KOPT-K1 (cell line): Measurements from ENCODE around the gene ZNHIT6.
A peak's percentile ranks its signal among the peaks of the same experiment; 100 is the strongest.
"Not testable (repeated sequence)": the region's sequence is repeated elsewhere in the genome, so short reads cannot be mapped to it uniquely, and the experiment has no call there.

Source experiments
- H3K27ac ChIP-seq: fragments of 200-600 bp; sonication (generic); 2 replicates; pipeline ENCODE4 v1.5.1; 2016; ENCODE audit warnings: antibody characterized with exemption, mild to moderate bottlenecking, low read depth, low read length; ENCODE audit not compliant: poor library complexity, severe bottlenecking
- H3K36me3 ChIP-seq: fragments of 200-600 bp; sonication (generic); 2 replicates; pipeline ENCODE4 v1.5.1; 2017; ENCODE audit warnings: antibody characterized with exemption, mild to moderate bottlenecking, low read length, moderate library complexity; ENCODE audit not compliant: insufficient read depth
- H3K9me3 ChIP-seq: fragments of 200-600 bp; sonication (generic); 2 replicates; pipeline ENCODE4 v1.5.1; 2017; ENCODE audit warnings: antibody characterized with exemption, low read length, mild to moderate bottlenecking; ENCODE audit not compliant: insufficient read depth, poor library complexity, severe bottlenecking

ZNHIT6 gene, protein sequence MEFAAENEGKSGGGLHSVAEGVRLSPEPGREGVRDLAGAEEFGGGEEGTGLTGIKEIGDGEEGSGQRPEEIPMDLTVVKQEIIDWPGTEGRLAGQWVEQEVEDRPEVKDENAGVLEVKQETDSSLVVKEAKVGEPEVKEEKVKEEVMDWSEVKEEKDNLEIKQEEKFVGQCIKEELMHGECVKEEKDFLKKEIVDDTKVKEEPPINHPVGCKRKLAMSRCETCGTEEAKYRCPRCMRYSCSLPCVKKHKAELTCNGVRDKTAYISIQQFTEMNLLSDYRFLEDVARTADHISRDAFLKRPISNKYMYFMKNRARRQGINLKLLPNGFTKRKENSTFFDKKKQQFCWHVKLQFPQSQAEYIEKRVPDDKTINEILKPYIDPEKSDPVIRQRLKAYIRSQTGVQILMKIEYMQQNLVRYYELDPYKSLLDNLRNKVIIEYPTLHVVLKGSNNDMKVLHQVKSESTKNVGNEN

DNA sequence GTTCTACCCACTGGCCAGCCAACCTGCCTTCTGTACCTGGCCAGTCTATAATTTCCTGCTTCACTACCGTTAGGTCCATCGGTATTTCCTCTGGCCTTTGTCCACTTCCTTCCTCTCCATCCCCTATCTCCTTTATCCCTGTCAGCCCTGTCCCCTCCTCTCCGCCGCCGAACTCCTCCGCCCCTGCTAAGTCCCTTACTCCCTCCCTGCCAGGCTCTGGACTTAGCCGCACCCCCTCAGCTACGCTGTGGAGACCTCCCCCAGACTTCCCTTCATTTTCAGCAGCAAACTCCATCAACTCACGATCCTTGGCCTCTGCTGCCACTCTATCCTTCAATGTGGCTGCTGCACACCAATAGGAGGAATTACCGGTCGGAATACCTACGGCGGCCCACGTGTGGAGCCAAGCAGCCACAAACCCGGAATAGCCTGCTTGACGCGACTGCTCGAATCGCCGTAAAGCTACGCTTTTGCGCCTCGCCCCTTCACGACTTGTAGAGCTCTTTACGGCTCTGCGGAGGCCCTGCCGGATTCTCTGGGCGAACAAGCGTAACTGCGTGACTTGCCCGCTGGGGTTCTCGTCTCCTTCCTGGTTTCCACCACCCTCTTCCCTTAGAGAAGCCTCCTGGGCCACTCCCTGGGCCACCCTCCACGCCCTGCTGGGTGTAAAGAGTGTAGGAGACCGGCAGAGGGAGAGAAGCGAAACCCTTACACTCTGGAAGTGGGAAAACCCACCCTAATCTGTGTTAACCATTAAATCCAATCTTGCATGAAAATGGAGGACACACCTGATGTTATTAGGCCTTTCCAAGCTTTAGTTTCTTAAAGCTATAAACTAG lies at the start of gene ZNHIT6:
TSS of gene ZNHIT6 (minus strand) at position 444 of the 839 bp plus-strand sequence. CDS start at position 295, 149 bp downstream.
- Histone ChIP-seq H3K27ac (peak within 1 kb of the TSS; percentile 68), H3K36me3 (peaks cover 26% of the 10 kb centered on the region), H3K9me3 (no peaks in the 10 kb centered on the region)

DNA sequence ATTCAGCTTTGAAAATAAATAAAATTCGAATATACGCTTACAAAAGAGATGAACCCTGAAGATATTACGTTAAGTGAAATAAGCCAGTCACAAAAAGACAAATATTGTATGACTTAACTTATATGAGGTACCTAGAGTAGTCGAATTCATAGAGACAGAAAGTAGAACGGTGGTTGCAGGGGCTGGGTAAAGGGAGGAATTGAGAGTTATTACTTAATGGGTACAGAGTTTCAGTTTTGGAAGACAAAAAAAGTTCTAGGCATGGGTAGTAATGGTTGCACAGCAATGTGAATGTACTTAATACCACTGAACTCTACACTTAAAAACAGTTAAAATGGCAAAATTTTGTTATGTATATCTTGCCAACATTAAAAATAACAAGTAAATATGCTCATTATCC lies 48.6 kb upstream of the ZNHIT6 start:
- no peak overlapping the region for H3K27ac ChIP-seq
- no peaks in the 10 kb centered on the region for H3K9me3 ChIP-seq
- no peaks in the 10 kb centered on the region for H3K36me3 ChIP-seq

DNA sequence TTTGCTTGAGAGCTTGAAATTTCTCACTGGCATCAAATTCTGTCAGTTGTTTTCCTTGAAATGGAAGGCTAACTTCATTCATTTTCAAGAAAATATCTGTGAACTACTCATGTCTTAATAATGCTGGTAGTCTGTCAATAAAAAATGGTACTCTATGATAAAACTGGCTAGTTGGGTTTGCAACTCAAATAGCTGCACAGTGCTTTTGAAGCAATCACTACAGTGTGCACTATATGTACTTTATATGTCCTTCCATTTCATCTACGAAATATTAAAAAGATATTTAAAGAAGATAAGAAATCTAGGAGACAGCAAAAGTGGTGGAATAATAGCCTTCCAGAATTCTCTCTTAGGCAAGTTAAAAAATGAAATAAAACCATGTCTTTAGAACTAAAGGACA lies 39.9 kb upstream of the ZNHIT6 start:
- H3K27ac ChIP-seq = no peak overlapping the region
- peaks cover 4% of the 10 kb centered on the region for H3K9me3 ChIP-seq

DNA sequence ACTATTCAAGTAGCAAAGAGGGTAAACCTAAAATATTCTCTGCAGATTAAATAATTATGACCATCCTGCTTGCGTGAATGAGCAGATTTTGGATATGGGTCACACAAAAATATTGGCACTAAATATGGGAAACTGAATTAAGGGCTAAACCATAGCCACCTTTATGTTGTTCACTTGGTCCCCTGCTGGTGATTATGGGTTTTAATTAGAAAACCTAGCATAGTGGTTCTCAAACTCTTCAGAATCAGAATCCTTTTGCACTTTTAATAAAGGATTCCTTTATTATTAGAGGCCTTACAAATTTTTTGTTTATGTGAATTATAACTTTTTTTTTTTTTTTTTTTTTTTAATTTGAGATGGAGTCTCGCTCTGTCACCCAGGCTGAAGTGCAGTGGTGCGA lies 38.5 kb upstream of the ZNHIT6 start:
- Histone ChIP-seq H3K36me3 (no peaks in the 10 kb centered on the region), H3K9me3 (peaks cover 4% of the 10 kb centered on the region), H3K27ac (no peak overlapping the region)

More for the DNA sequence above, 39.9 kb upstream of the ZNHIT6 start:
- no peaks in the 10 kb centered on the region for H3K36me3 ChIP-seq

DNA sequence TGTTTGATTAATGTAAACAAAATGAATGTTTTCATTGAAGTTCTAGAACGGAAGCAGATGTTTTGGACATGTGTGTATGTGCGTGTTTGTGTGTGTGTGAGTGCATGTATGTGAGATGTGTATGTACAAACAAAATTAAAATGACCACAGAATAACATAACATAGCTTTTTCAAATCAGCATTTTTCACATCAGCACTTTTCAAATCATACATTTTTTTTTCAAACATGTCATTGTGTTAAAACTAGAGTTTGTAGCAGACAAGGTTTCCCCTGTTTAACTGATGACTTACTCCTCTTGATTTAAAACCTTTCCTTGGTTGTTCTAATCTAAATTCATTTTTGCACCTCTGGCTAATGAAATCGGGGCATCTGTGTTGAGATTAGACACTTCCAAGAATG lies 35.6 kb upstream of the ZNHIT6 start:
- Histone ChIP-seq H3K9me3 (peaks cover 4% of the 10 kb centered on the region), H3K36me3 (no peaks in the 10 kb centered on the region), H3K27ac (no peak overlapping the region)

DNA sequence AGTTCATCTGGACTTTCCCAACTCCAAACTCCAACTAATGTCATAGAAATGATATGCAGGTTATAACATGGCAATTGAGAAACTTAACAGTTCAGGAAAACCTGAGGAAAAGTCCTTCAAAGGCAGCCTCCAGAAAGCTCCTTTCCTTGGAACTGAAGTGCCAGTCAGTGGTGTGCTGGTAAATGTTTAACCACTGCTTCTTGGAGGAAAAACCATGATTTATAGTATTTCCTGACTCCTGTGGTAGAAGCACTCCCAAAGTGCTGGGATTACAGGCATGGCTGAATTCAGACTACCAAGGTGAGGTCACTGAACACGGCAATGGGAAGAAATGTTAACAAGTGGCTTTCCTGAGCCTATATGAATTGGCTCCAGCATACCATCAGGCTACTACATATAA lies 26.7 kb upstream of the ZNHIT6 start:
- no peaks in the 10 kb centered on the region for H3K36me3 ChIP-seq
- no peak overlapping the region for H3K27ac ChIP-seq
- H3K9me3 ChIP-seq = no peaks in the 10 kb centered on the region

DNA sequence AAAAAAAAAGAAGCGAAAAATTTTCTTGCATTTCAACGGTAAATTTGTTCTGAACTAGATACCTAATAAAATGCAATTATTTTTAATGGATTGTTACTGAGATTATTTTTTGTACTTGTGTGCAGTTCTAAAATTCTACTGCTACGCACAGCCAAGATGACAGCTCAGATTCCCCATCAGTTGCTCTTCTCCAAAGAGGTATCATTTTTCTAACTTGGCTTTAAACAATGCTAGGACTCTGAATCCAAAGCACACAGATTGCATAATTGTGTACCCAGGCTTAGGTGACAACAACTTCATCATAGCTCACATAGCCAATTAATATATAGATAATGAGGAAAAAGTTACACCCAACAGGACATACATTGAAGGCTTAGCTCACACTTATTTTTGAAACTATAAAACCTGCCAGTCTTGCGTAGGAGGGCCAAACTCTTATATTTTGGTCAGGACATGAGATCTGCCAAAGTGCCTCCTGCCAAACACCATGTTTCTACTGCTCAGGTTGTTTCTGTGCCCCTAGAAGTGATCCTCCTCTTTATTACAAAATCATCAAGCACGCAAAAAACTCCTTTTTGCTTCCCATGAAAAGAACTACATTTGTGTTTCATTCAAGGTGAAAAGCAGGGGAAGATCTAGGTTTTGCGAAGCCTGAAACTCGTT lies 10.6 kb upstream of the ZNHIT6 start:
- H3K36me3 ChIP-seq = no peaks in the 10 kb centered on the region
- peaks cover 18% of the 10 kb centered on the region for H3K9me3 ChIP-seq
- H3K27ac ChIP-seq = no peak overlapping the region

DNA sequence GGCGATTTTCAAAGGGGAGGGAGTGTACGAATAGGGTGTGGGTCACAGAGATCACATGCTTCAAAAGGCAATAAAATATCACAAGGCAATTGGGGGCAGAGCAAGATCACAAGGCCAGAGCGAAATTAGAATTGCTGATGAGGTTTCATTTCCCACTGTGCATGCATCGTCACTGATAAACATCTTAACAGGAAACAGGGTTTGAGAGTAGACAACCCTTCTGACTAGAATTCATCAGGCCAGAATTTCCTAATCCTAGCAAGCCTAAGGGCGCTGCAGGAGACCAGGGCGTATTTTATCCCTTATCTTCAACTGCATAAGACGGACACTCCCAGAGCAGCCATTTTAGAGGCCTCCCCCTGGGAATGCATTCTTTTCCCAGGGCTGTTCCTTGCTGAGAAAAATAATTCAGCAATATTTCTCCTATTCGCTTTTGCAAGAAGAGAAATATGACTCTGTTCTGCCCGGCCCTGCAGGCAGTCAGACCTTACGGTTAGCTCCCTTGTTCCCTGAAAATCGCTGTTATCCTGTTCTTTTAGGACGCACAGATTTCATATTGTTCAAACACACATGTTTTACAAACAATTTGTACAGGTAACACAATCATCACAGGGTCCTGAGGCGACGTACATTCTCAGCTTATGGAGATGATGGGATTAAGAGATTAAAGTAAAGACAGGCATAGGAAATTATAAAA lies 6.3 kb upstream of the ZNHIT6 start:
- H3K27ac ChIP-seq, H3K36me3 ChIP-seq: not testable (repeated sequence)
- peaks cover 15% of the 10 kb centered on the region for H3K9me3 ChIP-seq

DNA sequence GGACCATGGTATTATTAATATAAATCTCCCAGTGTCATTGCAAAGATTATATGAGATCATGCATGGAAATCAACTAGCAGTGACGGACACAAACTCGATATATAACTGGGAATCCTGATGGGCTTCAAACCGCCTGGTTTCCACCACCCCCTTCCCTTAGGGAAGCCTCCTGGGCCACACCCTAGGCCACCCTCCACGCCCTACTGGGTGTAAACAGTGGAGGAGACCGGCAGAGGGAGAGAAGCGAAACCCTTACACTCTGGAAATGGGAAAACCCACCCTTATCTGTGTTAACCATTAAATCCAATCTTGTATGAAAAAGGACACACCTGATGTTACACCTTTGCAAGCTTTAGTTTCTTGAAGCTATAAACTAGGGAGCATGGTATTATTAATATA lies 595 bp upstream of the ZNHIT6 start:
- peak overlapping the region; percentile 68 for H3K27ac ChIP-seq
- peaks cover 20% of the 10 kb centered on the region for H3K36me3 ChIP-seq
- peaks cover 6% of the 10 kb centered on the region for H3K9me3 ChIP-seq

DNA sequence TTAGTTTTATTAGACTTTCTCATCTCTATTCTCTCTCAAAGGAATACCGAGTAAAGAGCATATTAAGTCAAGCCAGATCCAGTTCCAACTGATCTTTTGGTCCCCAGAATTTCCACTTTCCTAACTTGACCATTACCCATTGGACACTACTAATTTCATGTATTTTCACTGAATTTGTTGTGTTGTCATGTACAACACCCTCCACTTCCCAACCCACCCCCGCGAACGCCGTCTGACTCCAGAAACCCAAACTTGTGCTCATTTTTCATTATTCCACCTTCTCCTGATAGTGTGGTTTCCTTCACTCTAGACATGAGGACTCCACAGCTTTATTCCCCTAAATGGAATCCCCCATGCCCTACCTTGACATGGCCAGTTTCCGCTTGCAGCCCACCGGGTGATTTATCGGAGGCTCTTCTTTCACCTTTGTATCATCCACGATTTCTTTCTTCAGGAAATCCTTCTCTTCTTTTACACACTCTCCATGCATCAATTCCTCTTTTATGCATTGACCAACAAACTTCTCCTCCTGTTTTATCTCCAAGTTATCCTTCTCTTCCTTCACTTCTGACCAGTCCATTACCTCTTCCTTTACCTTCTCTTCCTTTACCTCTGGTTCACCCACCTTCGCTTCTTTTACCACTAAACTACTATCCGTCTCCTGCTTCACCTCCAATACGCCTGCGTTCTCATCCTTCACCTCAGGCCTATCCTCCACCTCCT lies 805 bp downstream of the ZNHIT6 start:
- Histone ChIP-seq H3K27ac (peak overlapping the region; percentile 68), H3K36me3 (peaks cover 33% of the 10 kb centered on the region), H3K9me3 (no peaks in the 10 kb centered on the region)

DNA sequence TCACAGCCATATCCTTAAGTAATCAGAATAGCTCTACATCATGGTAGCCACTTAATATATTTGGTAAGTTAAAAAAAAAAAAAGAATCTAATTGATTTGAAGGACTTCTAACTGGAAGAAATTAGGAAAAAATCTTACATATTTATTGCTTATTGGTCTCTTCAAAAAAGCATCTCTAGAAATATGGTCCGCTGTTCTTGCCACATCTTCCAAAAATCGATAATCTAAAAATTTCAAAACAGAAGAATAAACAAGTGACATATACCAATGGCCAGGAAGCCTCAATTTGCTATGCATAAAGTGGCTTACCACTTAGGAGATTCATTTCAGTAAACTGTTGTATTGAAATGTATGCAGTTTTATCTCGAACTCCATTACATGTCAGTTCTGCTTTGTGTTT lies 2.3 kb downstream of the ZNHIT6 start:
- peaks cover 48% of the 10 kb centered on the region for H3K36me3 ChIP-seq
- H3K27ac ChIP-seq = no peak overlapping the region

DNA sequence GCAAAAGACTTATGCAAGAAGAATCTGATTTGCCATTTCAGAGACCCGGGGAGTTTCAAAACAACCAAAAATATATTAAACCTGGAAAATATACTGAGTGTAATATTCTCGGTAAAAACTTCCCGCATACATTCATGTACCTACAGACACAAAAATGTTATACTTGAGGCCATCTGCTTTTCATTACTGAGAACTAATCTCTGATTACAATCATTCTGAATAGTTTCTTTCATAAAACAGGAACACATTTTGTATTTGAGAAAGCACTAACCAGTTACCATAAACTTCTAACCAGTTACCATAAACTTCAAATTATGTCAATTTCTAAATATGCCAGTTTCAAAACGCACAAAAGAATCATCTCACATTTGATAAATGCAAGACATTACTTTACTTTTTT lies 7.8 kb downstream of the ZNHIT6 start:
- H3K9me3 ChIP-seq = no peaks in the 10 kb centered on the region
- H3K27ac ChIP-seq = no peak overlapping the region
- peaks cover 83% of the 10 kb centered on the region for H3K36me3 ChIP-seq

More for the DNA sequence above, 2.3 kb downstream of the ZNHIT6 start:
- H3K9me3 ChIP-seq = no peaks in the 10 kb centered on the region

DNA sequence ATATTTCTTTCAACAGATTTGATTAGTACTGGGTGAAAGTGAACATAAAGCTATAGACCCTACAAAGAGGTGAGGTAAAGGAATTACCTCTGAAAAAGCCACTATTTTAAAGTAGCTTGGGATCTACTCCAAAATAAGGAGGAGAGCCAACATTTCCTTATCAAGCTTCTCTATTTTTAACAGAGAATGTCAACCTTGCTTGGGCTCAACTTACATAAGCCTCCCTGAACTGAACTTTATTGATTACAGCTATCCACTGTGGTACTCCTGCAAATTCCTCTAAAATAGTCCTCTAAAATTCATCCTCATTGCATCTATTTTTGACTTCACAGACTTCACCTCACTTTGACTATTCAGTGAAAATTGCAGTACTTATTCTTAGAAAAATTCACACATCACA lies 10.3 kb downstream of the ZNHIT6 start:
- Histone ChIP-seq H3K36me3 (peaks cover 78% of the 10 kb centered on the region), H3K9me3 (no peaks in the 10 kb centered on the region), H3K27ac (no peak overlapping the region)

DNA sequence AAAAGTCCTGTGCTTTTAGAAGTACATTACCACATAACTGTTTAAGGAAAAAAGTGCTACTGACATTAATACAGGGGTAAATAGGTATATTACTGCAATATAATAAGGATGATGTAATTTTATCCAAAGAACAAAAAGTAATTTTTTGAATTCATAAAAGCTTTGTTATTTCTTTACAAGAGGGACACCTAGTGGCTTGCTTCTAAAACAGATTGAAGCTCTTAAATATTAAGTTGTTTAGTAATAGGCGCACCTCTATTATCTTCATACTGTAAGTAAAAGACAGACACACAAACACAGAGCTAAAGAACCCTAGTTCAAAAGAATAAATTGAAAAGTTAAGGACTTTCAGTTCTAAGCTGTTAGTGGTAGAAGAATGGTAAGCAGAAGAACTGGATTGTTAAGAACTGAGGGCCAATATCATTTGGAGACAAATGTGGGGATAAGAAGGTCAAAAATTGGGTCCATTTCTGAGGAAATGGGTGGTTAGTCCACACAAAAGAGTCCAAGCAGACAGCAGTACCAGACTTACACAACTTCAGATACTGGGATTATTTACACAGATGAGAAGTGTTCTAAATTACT lies 15.4 kb downstream of the ZNHIT6 start:
- H3K27ac ChIP-seq = no peak overlapping the region
- H3K36me3 ChIP-seq = peaks cover 71% of the 10 kb centered on the region
- H3K9me3 ChIP-seq = no peaks in the 10 kb centered on the region
